HCT116 (cell line): ENCODE results near the gene IRAG1. TPM values are rescaled to one million over a fixed set of nuclear protein-coding genes. Genes with fewer than 3 reads are reported as not detected.

Source experiments
- ATAC-seq: fragments of 200-7000 bp; cut with Tn5 transposase; 2 replicates; pipeline ENCODE4 v1.9.1; 2020; ENCODE audit warnings: mild to moderate bottlenecking, moderate library complexity
- BruUV-seq: library from RNA; stranded (reverse); fragments of 400-500 nt; replicated peaks from 2 replicates; lab custom pipeline; 2021; lab: Mats Ljungman, UMichigan
- CTCF ChIA-PET: fragments of 300-600 bp; sonication (Branson Sonifier 250); formaldehyde crosslinking; loops from one replicate; lab custom pipeline; 2021; ENCODE audit warnings: antibody characterized with exemption; lab: Charles Lee
- POLR2A ChIA-PET: fragments of 300-600, 350-600 bp; sonication (Branson Sonifier 250); formaldehyde crosslinking; loops from one replicate; lab custom pipeline; 2021; ENCODE audit warnings: antibody characterized with exemption; lab: Charles Lee
- RAD21 ChIA-PET, 2 experiments: fragments of 300-600 bp; sonication (Branson Sonifier 250); formaldehyde crosslinking; loops; one replicate each; lab custom pipeline; 2023; ENCODE audit warnings: low total read pairs in 2 of 2; ENCODE audit not compliant: uncharacterized antibody in 2 of 2, unreplicated experiment in 2 of 2, low non-redundant PET in 1 of 2; lab: Charles Lee
- DNase-seq: peaks from one replicate; pipeline ENCODE4 v3.0.0-alpha.2; 2010; ENCODE audit warnings: low read depth, low spot score
- H2AFZ ChIP-seq: fragments of 200-600 bp; shearing (Covaris generic), sonication (generic); 2 replicates; pipeline ENCODE4 v1.6.1; 2017; ENCODE audit warnings: low read depth, mixed run types, mixed read lengths, antibody characterized with exemption, low read length; ENCODE audit not compliant: poor library complexity, severe bottlenecking
- H3K27ac ChIP-seq: 2 replicates; pipeline ENCODE4 v1.5.1; 2012; ENCODE audit warnings: low read depth, low read length
- H3K27me3 ChIP-seq: fragments of 200-600 bp; sonication (generic); 2 replicates; pipeline ENCODE4 v1.6.1; 2016; ENCODE audit warnings: mixed run types, low read length, mixed read lengths; ENCODE audit not compliant: insufficient read depth
- H3K36me3 ChIP-seq, 2 experiments: fragments of 200-500 bp in 1 of 2; fragments of 200-600 bp in 1 of 2; sonication (Bioruptor generic) in 1 of 2; sonication (generic) in 1 of 2; 2 replicates each; pipeline versions ENCODE4 v1.5.1 to v1.6.1; 2014 to 2016; ENCODE audit warnings: low read length in 2 of 2, inconsistent platforms in 1 of 2, mixed read lengths in 1 of 2, mixed run types in 1 of 2; ENCODE audit not compliant: insufficient read depth in 2 of 2, control insufficient read depth in 1 of 2
- H3K4me1 ChIP-seq, 2 experiments: fragments of 200-600 bp in 1 of 2; sonication (generic) in 1 of 2; 2 replicates each; pipeline versions ENCODE4 v1.5.1 to v1.6.1; 2012 to 2017; ENCODE audit warnings: low read length in 2 of 2, inconsistent platforms in 1 of 2, mild to moderate bottlenecking in 1 of 2, mixed read lengths in 1 of 2, mixed run types in 1 of 2, moderate library complexity in 1 of 2; ENCODE audit not compliant: insufficient read depth in 2 of 2, control insufficient read depth in 1 of 2
- H3K4me2 ChIP-seq: fragments of 200-600 bp; sonication (generic); 2 replicates; pipeline ENCODE4 v1.6.1; 2017; ENCODE audit warnings: mixed run types, low read length, mixed read lengths
- H3K4me3 ChIP-seq, 2 experiments: fragments of 200-600 bp in 1 of 2; sonication (generic) in 1 of 2; replicated peaks in 1 of 2; 2 replicates each; pipeline ENCODE4 v1.5.1; 2011 to 2016; ENCODE audit warnings: low read length in 2 of 2, control low read depth in 1 of 2, low read depth in 1 of 2, mild to moderate bottlenecking in 1 of 2, mixed read lengths in 1 of 2, mixed run types in 1 of 2
- H3K79me2 ChIP-seq: fragments of 200-600 bp; sonication (generic); 2 replicates; pipeline ENCODE4 v1.6.1; 2017; ENCODE audit warnings: mild to moderate bottlenecking, mixed run types, low read length, moderate library complexity, mixed read lengths; ENCODE audit not compliant: insufficient read depth
- H3K9ac ChIP-seq: fragments of 200-600 bp; sonication (generic); 2 replicates; pipeline ENCODE4 v1.6.1; 2016; ENCODE audit warnings: low read length, mixed read lengths
- H3K9me2 ChIP-seq: fragments of 200-600 bp; sonication (generic), shearing (Covaris generic); 2 replicates; pipeline ENCODE4 v1.6.1; 2017; ENCODE audit warnings: mixed run types, mild to moderate bottlenecking, moderate library complexity; ENCODE audit not compliant: insufficient read depth
- H3K9me3 ChIP-seq, 2 experiments: fragments of 200-500 bp in 1 of 2; fragments of 200-600 bp in 1 of 2; sonication (Bioruptor generic) in 1 of 2; sonication (generic) in 1 of 2; 2 replicates each; pipeline ENCODE4 v1.6.1; 2014 to 2017; ENCODE audit warnings: low read length in 2 of 2, mixed read lengths in 2 of 2, inconsistent platforms in 1 of 2, low read depth in 1 of 2, mild to moderate bottlenecking in 1 of 2, mixed run types in 1 of 2, moderate library complexity in 1 of 2; ENCODE audit not compliant: control insufficient read depth in 1 of 2, insufficient read depth in 1 of 2
- H4K20me1 ChIP-seq: fragments of 200-600 bp; sonication (generic), shearing (Covaris generic); 2 replicates; pipeline ENCODE4 v1.6.1; 2017; ENCODE audit warnings: mixed run types, mild to moderate bottlenecking, moderate library complexity; ENCODE audit not compliant: insufficient read depth
- ATF3 ChIP-seq: IDR thresholded peaks from 2 replicates; pipeline ENCODE4 v1.6.1; 2012
- CTCF ChIP-seq, 3 experiments: fragments of 200-600 bp in 1 of 3; sonication (generic) in 1 of 3; IDR thresholded peaks in 2 of 3; conservative IDR thresholded peaks in 1 of 3; 2 replicates each; pipeline ENCODE4 v1.5.1; 2012 to 2017; ENCODE audit warnings: low read depth in 2 of 3, low read length in 2 of 3, antibody characterized with exemption in 1 of 3, borderline replicate concordance in 1 of 3, control low read depth in 1 of 3, mild to moderate bottlenecking in 1 of 3, mixed read lengths in 1 of 3, mixed run types in 1 of 3, moderate library complexity in 1 of 3; ENCODE audit not compliant: insufficient read depth in 1 of 3
- POLR2A ChIP-seq: IDR thresholded peaks from 2 replicates; pipeline ENCODE4 v1.7.0; 2011; ENCODE audit warnings: borderline replicate concordance; ENCODE audit not compliant: insufficient read depth, insufficient read length; ENCODE audit errors: extremely low read depth
- POLR2AphosphoS5 ChIP-seq: IDR thresholded peaks from 2 replicates; pipeline ENCODE4 v1.6.1; 2011; ENCODE audit warnings: mild to moderate bottlenecking, low read depth, low read length, moderate library complexity
- SIN3A ChIP-seq: IDR thresholded peaks from 2 replicates; pipeline ENCODE4 v1.6.1; 2012; ENCODE audit warnings: low read depth
- SP1 ChIP-seq: IDR thresholded peaks from 2 replicates; pipeline ENCODE4 v1.6.1; 2012; ENCODE audit warnings: low read depth
- SRF ChIP-seq: IDR thresholded peaks from 2 replicates; pipeline ENCODE4 v1.6.1; 2012; ENCODE audit warnings: low read depth
- TCF7L2 ChIP-seq: IDR thresholded peaks from 2 replicates; pipeline ENCODE4 v1.7.0; 2011; ENCODE audit warnings: borderline replicate concordance, inconsistent platforms; ENCODE audit not compliant: insufficient read depth, insufficient read length; ENCODE audit errors: extremely low read depth
- YY1 ChIP-seq: IDR thresholded peaks from 2 replicates; pipeline ENCODE4 v1.6.1; 2011; ENCODE audit warnings: low read length, low read depth, moderate library complexity, mild to moderate bottlenecking; ENCODE audit not compliant: insufficient replicate concordance; ENCODE audit errors: extremely low read depth
- ZFX ChIP-seq: fragments of 450-650 bp; IDR thresholded peaks from 2 replicates; pipeline ENCODE4 v1.6.1; 2017
- intact Hi-C: fragments of 100-400 bp; cut with micrococcal nuclease; formaldehyde crosslinking; loops from 2 replicates; pipeline ENCODE4 v1.10.0; 2022
- total RNA-seq: library from RNA; stranded (reverse); gene quantifications from one replicate; pipeline ENCODE4 v1.2.1, GENCODE V29; 2021; ENCODE audit not compliant: unreplicated experiment

The IRAG1 gene
- total RNA-seq, 1 experiment from 2014 or later = 3.7 TPM

- DNase-seq (no peak), ATAC-seq (peak; percentile 18)
- no peaks in the 10 kb centered on the region for H3K36me3 ChIP-seq
- H3K9ac ChIP-seq = peak overlapping the region; percentile 66
- no peaks in the 10 kb centered on the region for H3K9me2 ChIP-seq
- no peak overlapping the region for H2AFZ ChIP-seq
- CTCF ChIA-PET = no interaction called here
- 0 out of 4 replicates have a peak overlapping the region, but pooled peaks of 1 of the 2 experiments have one; percentile 1 for H3K4me3 ChIP-seq
- POLR2A ChIA-PET = interaction anchor here (0.7 to 1.9 kb wide), 4 partner anchors 8 to 252 kb away, joined by 3 to 9 read pairs (median 4); no protein-coding TSS in a partner anchor
- H3K27me3 ChIP-seq = no peaks in the 10 kb centered on the region
- RAD21 ChIA-PET = interaction anchor here in 1 of 2 experiments (1.2 kb wide), 1 partner anchor 75 kb away, joined by 3 read pairs; no protein-coding TSS in a partner anchor
- TF ChIP-seq ZFX = peak; percentile 64
- TF ChIP-seq TCF7L2 = no peak
- TF ChIP-seq, all 23 proteins: peak for 1
- Histone ChIP-seq H4K20me1 (no peaks in the 10 kb centered on the region), H3K9me3 (no peaks in the 10 kb centered on the region), H3K4me1 (peaks cover 76 to 99% of the 10 kb centered on the region in 2 experiments), H3K27ac (peak overlapping the region; percentile 100), H3K79me2 (no peaks in the 10 kb centered on the region), H3K4me2 (peak overlapping the region; percentile 61)
- intact Hi-C loops = loop anchor here (1.0 to 2.0 kb wide), 2 partner anchors 77 to 252 kb away; no protein-coding TSS in a partner anchor
- BruUV-seq = no TSS peak
Observed at GRCh38 chr11:10658621-10659338, 34.8 kb downstream of the IRAG1 start.

GRCh38 chr11:10657308-10658271, 36.0 kb downstream of the IRAG1 start:
- no TSS peak for BruUV-seq
- no peaks in the 10 kb centered on the region for H3K79me2 ChIP-seq
- no peaks in the 10 kb centered on the region for H3K9me3 ChIP-seq
- H3K27me3 ChIP-seq = no peaks in the 10 kb centered on the region
- no peaks in the 10 kb centered on the region for H4K20me1 ChIP-seq
- H2AFZ ChIP-seq = no peak overlapping the region
- 0 out of 4 replicates have a peak overlapping the region, but pooled peaks of 1 of the 2 experiments have one; percentile 2 for H3K4me3 ChIP-seq
- H3K36me3 ChIP-seq = no peaks in the 10 kb centered on the region
- H3K9me2 ChIP-seq = no peaks in the 10 kb centered on the region
- intact Hi-C loops = loop anchor here (2.0 kb wide), 1 partner anchor 251 kb away; no protein-coding TSS in a partner anchor
- peak overlapping the region; percentile 100 for H3K27ac ChIP-seq
- ChIA-PET POLR2A (interaction anchor here (1.0 to 1.5 kb wide), 4 partner anchors 8 to 41 kb away, joined by 4 read pairs; no protein-coding TSS in a partner anchor), RAD21 (no interaction called here), CTCF (interaction anchor here (0.8 to 1.0 kb wide), 2 partner anchors 251 to 253 kb away, joined by 3 read pairs; no protein-coding TSS in a partner anchor)
- DNase-seq (no peak), ATAC-seq (peak; percentile 4; the same call in 1 of the 2 replicates)
- H3K9ac ChIP-seq = peak overlapping the region; percentile 66
- peak overlapping the region; percentile 61 for H3K4me2 ChIP-seq
- H3K4me1 ChIP-seq = peaks cover 88 to 100% of the 10 kb centered on the region in 2 experiments
- no peak for TF ChIP-seq SRF
- no peak for TF ChIP-seq SIN3A
- peak; percentile 16 for TF ChIP-seq POLR2A
- no peak for TF ChIP-seq YY1
- no peak for TF ChIP-seq SP1
- TF ChIP-seq ATF3 = no peak
- peak; percentile 42; the same call in 1 of the 2 replicates for TF ChIP-seq POLR2AphosphoS5
- no peak for TF ChIP-seq CTCF (IDR thresholded peaks at IDR 0.05 in 2 of 3, conservative IDR thresholded peaks at IDR 0.05 in 1 of 3; ENCODE audit: borderline replicate concordance in 1 of 3, insufficient read depth in 1 of 3, low read depth in 2 of 3, low read length in 2 of 3)
- TF ChIP-seq ZFX = no peak
- TF ChIP-seq TCF7L2 = peak; percentile 86
